WTC11 (cell line): ENCODE results near the gene SLC25A41. TPM values are rescaled to one million over a fixed set of nuclear protein-coding genes. Genes with fewer than 3 reads are reported as not detected.

Source experiments
- ATAC-seq: fragments of 200-7000 bp; cut with Tn5 transposase; 2 replicates; pipeline ENCODE4 v1.10.0; 2021; ENCODE audit warnings: mild to moderate bottlenecking, moderate library complexity
- CTCF ChIA-PET: fragments of 300-600 bp; sonication (Branson Sonifier 250); formaldehyde crosslinking; loops from one replicate; lab custom pipeline; 2021; ENCODE audit warnings: antibody characterized with exemption; lab: Charles Lee
- POLR2A ChIA-PET: fragments of 350-600 bp; sonication (Branson Sonifier 250); formaldehyde crosslinking; loops from one replicate; lab custom pipeline; 2021; ENCODE audit warnings: antibody characterized with exemption; lab: Charles Lee
- DNase-seq: peaks from one replicate; pipeline ENCODE4 v3.0.0; 2021; ENCODE audit warnings: low spot score
- H3K27ac Mint-ChIP-seq: 2 replicates; pipeline ENCODE4 v1.8.0; 2021; ENCODE audit warnings: mixed read lengths
- H3K27me3 Mint-ChIP-seq: 2 replicates; pipeline ENCODE4 v1.8.0; 2021; ENCODE audit warnings: low read depth, mild to moderate bottlenecking, moderate library complexity, mixed read lengths
- H3K36me3 Mint-ChIP-seq: 2 replicates; pipeline ENCODE4 v1.8.0; 2021; ENCODE audit warnings: mixed read lengths
- H3K4me1 Mint-ChIP-seq: 2 replicates; pipeline ENCODE4 v1.8.0; 2022; ENCODE audit warnings: mixed read lengths
- H3K4me3 Mint-ChIP-seq: 2 replicates; pipeline ENCODE4 v1.8.0; 2021; ENCODE audit warnings: mild to moderate bottlenecking, moderate library complexity, mixed read lengths
- H3K9me3 Mint-ChIP-seq: 2 replicates; pipeline ENCODE4 v1.8.0; 2021; ENCODE audit warnings: mixed read lengths
- ARID4B ChIP-seq: sonication (generic); formaldehyde crosslinking; IDR thresholded peaks from 2 replicates; pipeline ENCODE4 v1.8.0; 2023; ENCODE audit warnings: missing genetic modification reagents, mild to moderate bottlenecking, borderline replicate concordance
- FOXJ3 ChIP-seq: sonication (generic); formaldehyde crosslinking; IDR thresholded peaks from 2 replicates; pipeline ENCODE4 v1.9.0; 2021; ENCODE audit warnings: missing genetic modification reagents, mild to moderate bottlenecking, borderline replicate concordance
- JAZF1 ChIP-seq: fragments of 250-450 bp; sonication (Bioruptor Pico); IDR thresholded peaks from 2 replicates; pipeline ENCODE4 v1.9.0; 2021; ENCODE audit warnings: moderate library complexity, mild to moderate bottlenecking, inconsistent platforms
- JUN ChIP-seq: sonication (generic); formaldehyde crosslinking; IDR thresholded peaks from 2 replicates; pipeline ENCODE4 v1.8.0; 2023; ENCODE audit warnings: mild to moderate bottlenecking, missing genetic modification reagents
- NFATC4 ChIP-seq: fragments of 250-450 bp; sonication (Bioruptor Pico); IDR thresholded peaks from 2 replicates; pipeline ENCODE4 v1.9.0; 2021; ENCODE audit warnings: mild to moderate bottlenecking
- NFYB ChIP-seq: sonication (generic); formaldehyde crosslinking; conservative IDR thresholded peaks from 2 replicates; pipeline ENCODE4 v1.8.0; 2022; ENCODE audit warnings: low read depth, missing genetic modification reagents
- NR1H2 ChIP-seq: sonication (generic); formaldehyde crosslinking; IDR thresholded peaks from 2 replicates; pipeline ENCODE4 v1.9.0; 2021; ENCODE audit warnings: mild to moderate bottlenecking, moderate library complexity, missing genetic modification reagents
- NR2C2 ChIP-seq: sonication (generic); formaldehyde crosslinking; IDR thresholded peaks from 2 replicates; pipeline ENCODE4 v1.8.0; 2022; ENCODE audit warnings: mild to moderate bottlenecking, missing genetic modification reagents
- NR3C1 ChIP-seq: sonication (generic); formaldehyde crosslinking; conservative IDR thresholded peaks from 2 replicates; pipeline ENCODE4 v1.8.1; 2023; ENCODE audit warnings: low read depth, mild to moderate bottlenecking, missing genetic modification reagents
- PRRX2 ChIP-seq: fragments of 250-450 bp; sonication (Bioruptor Pico); IDR thresholded peaks from 2 replicates; pipeline ENCODE4 v1.8.0; 2021; ENCODE audit warnings: mild to moderate bottlenecking
- SMAD4 ChIP-seq: sonication (generic); formaldehyde crosslinking; IDR thresholded peaks from 2 replicates; pipeline ENCODE4 v1.8.0; 2022; ENCODE audit warnings: mild to moderate bottlenecking, missing genetic modification reagents
- ZNF423 ChIP-seq: fragments of 250-450 bp; sonication (Bioruptor Pico); IDR thresholded peaks from 2 replicates; pipeline ENCODE4 v2.1.2; 2022; ENCODE audit warnings: mild to moderate bottlenecking, moderate library complexity
- ZNF532 ChIP-seq: fragments of 250-450 bp; sonication (Bioruptor Pico); IDR thresholded peaks from 2 replicates; pipeline ENCODE4 v1.9.0; 2021; ENCODE audit warnings: mild to moderate bottlenecking, borderline replicate concordance
- ZNF671 ChIP-seq: fragments of 250-450 bp; sonication (Bioruptor Pico); IDR thresholded peaks from 2 replicates; pipeline ENCODE4 v1.8.0; 2021; ENCODE audit warnings: mild to moderate bottlenecking
- total RNA-seq: library from RNA; stranded (reverse); gene quantifications from 3 replicates; pipeline ENCODE4 v1.2.3, GENCODE V29; 2021
- TF ChIP-seq, protein P1 (sequence below): sonication (generic); formaldehyde crosslinking; IDR thresholded peaks from 2 replicates; pipeline ENCODE4 v1.8.1; 2023; ENCODE audit warnings: mild to moderate bottlenecking, missing genetic modification reagents
- TF ChIP-seq, protein P2 (sequence below): sonication (generic); formaldehyde crosslinking; IDR thresholded peaks from 2 replicates; pipeline ENCODE4 v1.8.0; 2022; ENCODE audit warnings: mild to moderate bottlenecking, missing genetic modification reagents
- TF ChIP-seq, protein P3 (sequence below): fragments of 250-450 bp; sonication (Bioruptor Pico); IDR thresholded peaks from 2 replicates; pipeline ENCODE4 v1.9.0; 2021; ENCODE audit warnings: mild to moderate bottlenecking
- TF ChIP-seq, protein P4 (sequence below): fragments of 250-450 bp; sonication (Bioruptor Pico); IDR thresholded peaks from 2 replicates; pipeline ENCODE4 v1.9.0; 2021; ENCODE audit warnings: moderate library complexity, mild to moderate bottlenecking, inconsistent platforms, borderline replicate concordance

The SLC25A41 gene
- total RNA-seq, 1 experiment from 2014 or later = 0.35 TPM

DNA sequence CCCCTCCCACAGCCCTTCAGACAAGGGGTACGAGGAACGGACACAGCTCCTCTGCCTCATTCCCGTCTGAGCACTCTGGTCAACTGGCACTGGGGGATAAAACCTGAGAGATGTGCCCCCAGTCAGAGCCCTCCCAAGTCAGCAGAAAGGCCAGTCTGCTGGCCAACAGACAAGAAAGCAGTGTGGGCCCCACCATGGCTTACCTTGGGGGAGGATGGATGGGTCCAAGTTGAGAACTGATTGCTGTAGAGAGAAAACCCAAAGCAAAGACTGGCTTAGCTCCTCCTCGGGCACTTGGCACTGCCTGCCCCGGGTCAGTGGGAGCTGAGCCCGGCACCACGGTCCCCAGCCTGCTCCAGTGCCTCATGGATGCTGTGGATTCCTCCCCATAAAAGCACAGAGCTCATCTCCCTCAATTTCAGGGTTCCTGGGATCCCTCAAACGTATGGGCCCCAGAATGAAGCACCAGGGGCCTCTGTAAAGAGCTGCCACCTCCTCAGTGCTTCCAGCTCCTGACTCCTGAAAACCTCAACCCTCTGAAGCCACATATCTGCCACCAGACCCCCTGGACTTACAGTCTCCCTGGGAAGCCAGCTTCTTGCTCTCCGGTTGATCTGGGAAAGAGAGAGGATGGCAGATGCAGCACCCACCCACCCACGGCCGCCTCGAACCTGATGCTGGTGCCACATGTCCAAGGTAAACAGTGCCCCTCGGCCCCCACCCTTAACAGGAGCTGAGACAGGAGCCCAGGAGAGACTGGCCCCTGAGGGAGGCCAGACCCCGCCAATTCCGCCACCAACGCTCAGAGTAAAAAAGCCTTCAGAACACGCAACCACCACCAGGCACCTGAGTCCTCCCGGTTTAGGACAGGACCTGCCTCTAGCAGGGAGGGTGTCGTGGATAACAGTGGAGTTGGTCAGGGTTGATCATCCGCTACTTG is 12.2 kb downstream of the SLC25A41 start:
- no peak for DNase-seq
- H3K36me3 Mint-ChIP-seq = peaks cover 62% of the 10 kb centered on the region
- H3K4me1 Mint-ChIP-seq = peaks cover 14% of the 10 kb centered on the region
- peaks cover 6% of the 10 kb centered on the region for H3K9me3 Mint-ChIP-seq
- TF ChIP-seq NR3C1 (CRISPR knock-in tag) (no peak), FOXJ3 (CRISPR knock-in tag) (no peak), NR1H2 (no peak), ZNF423 (CRISPR knock-in tag) (no peak), NFYB (CRISPR knock-in tag) (no peak), NR2C2 (CRISPR knock-in tag) (no peak), PRRX2 (CRISPR knock-in tag) (no peak), SMAD4 (CRISPR knock-in tag) (no peak), NFATC4 (CRISPR knock-in tag) (no peak), JAZF1 (no peak)
- TF ChIP-seq, protein P1, sequence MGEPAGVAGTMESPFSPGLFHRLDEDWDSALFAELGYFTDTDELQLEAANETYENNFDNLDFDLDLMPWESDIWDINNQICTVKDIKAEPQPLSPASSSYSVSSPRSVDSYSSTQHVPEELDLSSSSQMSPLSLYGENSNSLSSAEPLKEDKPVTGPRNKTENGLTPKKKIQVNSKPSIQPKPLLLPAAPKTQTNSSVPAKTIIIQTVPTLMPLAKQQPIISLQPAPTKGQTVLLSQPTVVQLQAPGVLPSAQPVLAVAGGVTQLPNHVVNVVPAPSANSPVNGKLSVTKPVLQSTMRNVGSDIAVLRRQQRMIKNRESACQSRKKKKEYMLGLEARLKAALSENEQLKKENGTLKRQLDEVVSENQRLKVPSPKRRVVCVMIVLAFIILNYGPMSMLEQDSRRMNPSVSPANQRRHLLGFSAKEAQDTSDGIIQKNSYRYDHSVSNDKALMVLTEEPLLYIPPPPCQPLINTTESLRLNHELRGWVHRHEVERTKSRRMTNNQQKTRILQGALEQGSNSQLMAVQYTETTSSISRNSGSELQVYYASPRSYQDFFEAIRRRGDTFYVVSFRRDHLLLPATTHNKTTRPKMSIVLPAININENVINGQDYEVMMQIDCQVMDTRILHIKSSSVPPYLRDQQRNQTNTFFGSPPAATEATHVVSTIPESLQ = no peak
- TF ChIP-seq, protein P2, sequence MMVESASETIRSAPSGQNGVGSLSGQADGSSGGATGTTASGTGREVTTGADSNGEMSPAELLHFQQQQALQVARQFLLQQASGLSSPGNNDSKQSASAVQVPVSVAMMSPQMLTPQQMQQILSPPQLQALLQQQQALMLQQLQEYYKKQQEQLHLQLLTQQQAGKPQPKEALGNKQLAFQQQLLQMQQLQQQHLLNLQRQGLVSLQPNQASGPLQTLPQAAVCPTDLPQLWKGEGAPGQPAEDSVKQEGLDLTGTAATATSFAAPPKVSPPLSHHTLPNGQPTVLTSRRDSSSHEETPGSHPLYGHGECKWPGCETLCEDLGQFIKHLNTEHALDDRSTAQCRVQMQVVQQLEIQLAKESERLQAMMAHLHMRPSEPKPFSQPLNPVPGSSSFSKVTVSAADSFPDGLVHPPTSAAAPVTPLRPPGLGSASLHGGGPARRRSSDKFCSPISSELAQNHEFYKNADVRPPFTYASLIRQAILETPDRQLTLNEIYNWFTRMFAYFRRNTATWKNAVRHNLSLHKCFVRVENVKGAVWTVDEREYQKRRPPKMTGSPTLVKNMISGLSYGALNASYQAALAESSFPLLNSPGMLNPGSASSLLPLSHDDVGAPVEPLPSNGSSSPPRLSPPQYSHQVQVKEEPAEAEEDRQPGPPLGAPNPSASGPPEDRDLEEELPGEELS (CRISPR knock-in tag) = no peak
- TF ChIP-seq, protein P3, sequence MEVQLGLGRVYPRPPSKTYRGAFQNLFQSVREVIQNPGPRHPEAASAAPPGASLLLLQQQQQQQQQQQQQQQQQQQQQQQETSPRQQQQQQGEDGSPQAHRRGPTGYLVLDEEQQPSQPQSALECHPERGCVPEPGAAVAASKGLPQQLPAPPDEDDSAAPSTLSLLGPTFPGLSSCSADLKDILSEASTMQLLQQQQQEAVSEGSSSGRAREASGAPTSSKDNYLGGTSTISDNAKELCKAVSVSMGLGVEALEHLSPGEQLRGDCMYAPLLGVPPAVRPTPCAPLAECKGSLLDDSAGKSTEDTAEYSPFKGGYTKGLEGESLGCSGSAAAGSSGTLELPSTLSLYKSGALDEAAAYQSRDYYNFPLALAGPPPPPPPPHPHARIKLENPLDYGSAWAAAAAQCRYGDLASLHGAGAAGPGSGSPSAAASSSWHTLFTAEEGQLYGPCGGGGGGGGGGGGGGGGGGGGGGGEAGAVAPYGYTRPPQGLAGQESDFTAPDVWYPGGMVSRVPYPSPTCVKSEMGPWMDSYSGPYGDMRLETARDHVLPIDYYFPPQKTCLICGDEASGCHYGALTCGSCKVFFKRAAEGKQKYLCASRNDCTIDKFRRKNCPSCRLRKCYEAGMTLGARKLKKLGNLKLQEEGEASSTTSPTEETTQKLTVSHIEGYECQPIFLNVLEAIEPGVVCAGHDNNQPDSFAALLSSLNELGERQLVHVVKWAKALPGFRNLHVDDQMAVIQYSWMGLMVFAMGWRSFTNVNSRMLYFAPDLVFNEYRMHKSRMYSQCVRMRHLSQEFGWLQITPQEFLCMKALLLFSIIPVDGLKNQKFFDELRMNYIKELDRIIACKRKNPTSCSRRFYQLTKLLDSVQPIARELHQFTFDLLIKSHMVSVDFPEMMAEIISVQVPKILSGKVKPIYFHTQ (CRISPR knock-in tag) = no peak
- peaks cover 12% of the 10 kb centered on the region for H3K27me3 Mint-ChIP-seq
- H3K27ac Mint-ChIP-seq = peak overlapping the region; percentile 53; the same call in 1 of the 2 replicates
- H3K4me3 Mint-ChIP-seq = no peak overlapping the region
- ChIA-PET CTCF (interaction anchor here (1.3 to 1.4 kb wide), 2 partner anchors 9 to 160 kb away, joined by 3 to 4 read pairs; no protein-coding TSS in a partner anchor), POLR2A (no interaction called here)
- ATAC-seq = no peak

DNA sequence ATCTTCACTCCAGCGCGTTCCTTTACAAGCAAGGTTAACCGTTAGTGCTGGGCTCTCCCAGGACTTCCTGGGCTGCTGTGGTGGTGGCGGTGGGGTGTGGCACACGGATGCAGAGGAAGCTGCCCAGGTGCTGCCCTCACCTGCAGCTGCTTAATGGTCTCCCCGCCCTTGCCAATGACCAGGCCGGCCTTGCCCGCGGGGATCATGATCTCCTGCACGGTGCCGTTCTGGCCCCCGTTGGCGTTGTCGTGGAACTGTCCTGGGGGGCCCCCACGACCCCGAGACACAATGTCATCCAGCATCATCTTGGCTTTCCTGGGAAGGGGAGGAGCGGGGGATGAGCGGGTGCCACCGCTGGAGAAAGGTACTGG is 15.0 kb downstream of the SLC25A41 start:
- Mint-ChIP-seq H3K36me3 (peaks cover 72% of the 10 kb centered on the region), H3K4me1 (peaks cover 21% of the 10 kb centered on the region), H3K4me3 (no peak overlapping the region), H3K27me3 (no peaks in the 10 kb centered on the region), H3K27ac (no peak overlapping the region), H3K9me3 (no peaks in the 10 kb centered on the region)
- ATAC-seq (no peak), DNase-seq (no peak)
- POLR2A ChIA-PET = interaction anchor here (0.6 kb wide), 1 partner anchor 9 kb away, joined by 3 read pairs; no protein-coding TSS in a partner anchor
- CTCF ChIA-PET = interaction anchor here (0.5 kb wide), 1 partner anchor 445 kb away, joined by 3 read pairs; no protein-coding TSS in a partner anchor
- TF ChIP-seq, protein P4, sequence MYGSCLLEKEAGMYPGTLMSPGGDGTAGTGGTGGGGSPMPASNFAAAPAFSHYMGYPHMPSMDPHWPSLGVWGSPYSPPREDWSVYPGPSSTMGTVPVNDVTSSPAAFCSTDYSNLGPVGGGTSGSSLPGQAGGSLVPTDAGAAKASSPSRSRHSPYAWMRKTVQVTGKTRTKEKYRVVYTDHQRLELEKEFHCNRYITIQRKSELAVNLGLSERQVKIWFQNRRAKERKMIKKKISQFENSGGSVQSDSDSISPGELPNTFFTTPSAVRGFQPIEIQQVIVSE = no peak
- TF ChIP-seq JUN = no peak
- no peak for TF ChIP-seq ZNF532 (CRISPR knock-in tag)
- TF ChIP-seq ARID4B (CRISPR knock-in tag) = no peak
- TF ChIP-seq ZNF671 (CRISPR knock-in tag) = no peak
